Measurements from ENCODE around the gene ITPKB.
"Not testable (repeated sequence)": the region's sequence is repeated elsewhere in the genome, so short reads cannot be mapped to it uniquely, and the experiment has no call there.

Gene ITPKB

DNA sequence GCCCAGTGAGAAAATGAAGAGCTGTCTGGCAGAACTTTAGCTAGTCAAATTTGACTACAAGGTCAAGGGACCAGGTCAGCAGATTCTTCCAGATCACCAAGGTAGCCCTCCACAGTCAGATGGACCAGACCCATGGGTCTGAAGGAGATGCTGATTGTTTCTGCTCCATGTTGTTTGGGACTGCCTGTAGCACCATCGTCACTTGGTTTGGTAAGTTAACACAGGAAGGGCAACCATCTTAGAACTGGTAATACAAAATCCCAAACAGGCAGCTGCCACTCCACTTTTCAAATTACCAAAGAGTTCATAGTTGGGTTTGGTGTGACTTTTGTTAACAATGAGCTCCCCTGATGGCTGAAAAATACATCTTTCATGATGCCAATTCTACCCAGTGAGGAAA, 9.0 kb downstream of the ITPKB start:
- DNase-seq: no peak

DNA sequence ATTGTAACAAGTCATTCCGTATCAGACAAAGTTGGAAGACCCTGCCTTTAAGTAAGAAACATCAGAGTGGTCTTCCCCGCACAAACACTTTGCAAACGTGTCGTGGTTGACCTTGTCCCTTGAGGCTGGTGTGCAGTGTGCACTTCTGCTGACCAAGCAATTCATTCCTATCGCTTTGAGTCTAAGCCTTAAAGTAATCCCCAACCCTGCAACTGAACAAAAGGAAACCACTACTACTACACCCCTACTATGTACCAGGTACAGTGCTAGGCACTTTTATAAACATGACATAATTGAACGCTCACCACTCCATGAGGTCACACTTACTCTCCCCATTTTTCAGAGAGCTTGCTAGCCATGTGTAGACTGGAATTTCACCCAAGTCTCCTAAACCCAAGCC, 10.6 kb downstream of the ITPKB start:
- DNase-seq: no peak

GRCh38 chr1:226725897-226726267, 13.2 kb downstream of the ITPKB start:
- DNase-seq: no peak

GRCh38 chr1:226723657-226724532, 15.2 kb downstream of the ITPKB start:
- no peak for DNase-seq

DNA sequence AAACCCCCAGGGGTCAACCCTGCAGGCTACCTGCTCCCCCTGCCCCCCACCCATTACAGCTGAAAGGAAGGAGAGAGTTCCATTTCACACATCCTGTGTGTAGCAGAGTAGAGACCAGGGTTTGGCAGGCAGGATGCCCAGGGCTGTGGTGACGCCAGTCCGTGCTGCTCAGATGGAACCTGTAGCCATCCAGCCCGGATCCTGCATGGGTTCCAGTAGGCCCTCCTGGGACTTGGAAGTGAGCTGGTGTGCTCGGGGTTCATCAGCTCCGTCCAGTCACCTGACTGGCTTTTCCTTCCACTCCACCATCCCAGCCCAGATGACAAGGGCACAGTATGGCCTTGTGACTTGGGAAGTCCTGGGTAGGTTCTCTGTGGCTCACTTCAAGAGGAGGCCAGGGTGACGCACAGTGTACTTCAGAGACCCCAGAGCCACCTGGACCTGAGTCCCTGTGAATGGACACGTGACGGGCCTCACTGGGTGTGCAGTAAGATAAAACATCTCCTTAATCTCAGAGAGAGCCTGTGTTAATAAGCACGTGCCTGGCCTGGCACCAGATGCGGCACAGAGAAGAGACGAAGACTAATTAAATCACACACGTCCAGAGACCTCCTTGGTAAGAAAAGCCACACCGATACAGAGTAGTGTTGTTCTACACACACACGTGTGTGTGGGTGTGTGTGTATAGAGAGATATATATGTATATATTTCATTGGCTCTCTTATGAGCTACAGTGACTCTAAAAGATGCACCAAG, 16.0 kb downstream of the ITPKB start:
- no peak for DNase-seq

DNA sequence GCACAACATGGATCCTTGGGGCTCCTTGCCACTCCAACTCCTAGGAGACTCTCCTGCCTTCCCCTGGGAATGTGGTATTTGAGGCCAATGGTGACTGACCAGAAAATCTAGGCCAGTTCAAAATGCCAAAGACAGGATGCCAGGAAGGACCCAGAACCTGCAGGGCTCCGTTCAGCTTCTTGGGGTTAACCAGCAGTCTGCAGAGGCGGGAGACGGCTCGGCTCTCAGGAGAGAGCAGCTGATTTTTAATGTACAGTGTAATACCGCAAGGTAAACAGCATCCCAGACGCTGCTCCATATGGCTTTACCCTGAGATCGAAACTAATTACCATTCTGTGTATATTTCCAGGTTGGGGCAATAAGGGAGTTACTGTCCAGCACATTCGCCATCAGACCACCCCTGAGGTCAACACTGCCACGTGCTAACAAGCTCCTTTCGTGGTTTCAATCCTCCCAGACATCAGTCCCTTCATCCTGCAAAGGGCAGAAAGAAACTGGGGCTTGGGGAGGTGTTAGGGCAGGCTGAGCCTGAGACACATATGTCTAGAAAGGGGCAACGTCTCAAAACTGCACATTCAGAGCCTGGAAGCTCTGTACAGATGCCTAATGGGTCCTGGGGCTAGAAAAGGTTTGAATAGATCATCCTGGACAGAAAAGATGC, 16.7 kb downstream of the ITPKB start:
- no peak for DNase-seq

DNA sequence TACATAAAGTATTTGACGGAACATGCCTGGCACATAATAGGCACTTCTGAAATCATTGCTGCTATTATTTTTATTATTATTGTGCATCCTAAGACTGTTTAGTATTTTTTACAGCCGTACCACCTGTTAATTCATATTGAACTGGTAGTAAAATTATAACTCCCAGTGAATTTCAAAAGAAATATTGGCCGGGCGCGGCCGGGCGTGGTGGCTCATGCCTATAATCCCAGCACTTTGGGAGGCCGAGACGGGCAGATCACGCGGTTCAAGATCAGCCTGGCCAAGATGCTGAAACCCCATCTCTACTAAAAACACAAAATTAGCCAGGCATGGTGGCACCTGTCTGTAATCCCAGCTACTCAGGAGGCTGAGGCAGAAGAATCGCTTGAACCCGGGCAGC, 18.5 kb downstream of the ITPKB start:
- DNase-seq: not testable (repeated sequence)

- DNase-seq: no peak
Measured at GRCh38 chr1:226719596-226720387, 19.3 kb downstream of the ITPKB start.

- no peak for DNase-seq
Measured at GRCh38 chr1:226717256-226717909, 21.7 kb downstream of the ITPKB start.

GRCh38 chr1:226716577-226716976, 22.5 kb downstream of the ITPKB start:
- no peak for DNase-seq

DNA sequence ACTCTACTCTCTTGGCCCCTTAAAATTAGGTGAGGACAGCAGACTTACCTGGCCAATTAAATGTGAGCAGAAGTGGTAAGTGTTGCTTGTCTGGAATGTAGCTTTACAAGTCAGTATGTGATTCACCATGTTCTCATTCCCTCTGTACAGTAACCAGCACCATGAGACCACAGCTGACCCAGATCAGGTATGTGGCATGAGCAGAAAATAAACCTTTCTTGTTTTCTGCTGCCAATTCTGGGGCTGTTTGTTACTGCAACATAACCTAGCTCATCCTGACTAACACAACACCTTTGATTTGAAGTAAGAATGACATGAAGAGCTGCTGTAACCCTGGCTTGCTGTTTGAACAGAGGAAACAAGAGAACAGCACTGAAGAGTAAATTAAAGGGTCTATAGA, 24.9 kb downstream of the ITPKB start:
- DNase-seq: no peak

DNA sequence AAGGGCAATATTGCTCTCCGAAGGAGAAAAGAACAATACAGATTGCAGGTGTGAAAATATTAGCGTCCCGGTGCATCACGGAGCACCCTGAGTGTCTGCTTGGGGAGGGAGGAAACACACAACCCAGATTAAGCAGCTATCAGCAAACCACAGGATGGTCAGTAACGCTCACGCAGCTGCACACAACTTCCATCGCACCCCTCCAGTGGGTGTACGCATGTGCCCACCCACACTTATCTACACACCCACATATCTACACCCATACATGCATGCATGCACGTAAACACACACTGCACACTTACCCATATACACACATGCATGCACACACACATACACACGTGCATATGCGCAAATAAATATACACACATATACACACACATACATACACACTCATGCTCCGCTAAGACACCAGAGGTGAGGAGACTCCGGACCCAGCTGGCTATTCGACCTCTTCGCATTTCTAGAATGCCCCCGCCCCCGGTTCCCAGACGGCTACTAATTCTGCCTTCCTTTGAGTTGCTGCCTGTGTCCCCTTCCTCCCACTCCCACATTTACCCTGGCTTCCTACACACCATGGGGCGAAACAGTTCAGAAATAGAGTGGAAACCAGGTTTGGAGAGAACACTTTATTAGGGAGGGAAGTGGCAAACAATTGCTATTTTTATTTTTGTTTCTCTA, 26.2 kb downstream of the ITPKB start:
- DNase-seq: no peak

- peak; percentile 37 for DNase-seq
Measured at GRCh38 chr1:226711976-226712741, 26.9 kb downstream of the ITPKB start.

DNA sequence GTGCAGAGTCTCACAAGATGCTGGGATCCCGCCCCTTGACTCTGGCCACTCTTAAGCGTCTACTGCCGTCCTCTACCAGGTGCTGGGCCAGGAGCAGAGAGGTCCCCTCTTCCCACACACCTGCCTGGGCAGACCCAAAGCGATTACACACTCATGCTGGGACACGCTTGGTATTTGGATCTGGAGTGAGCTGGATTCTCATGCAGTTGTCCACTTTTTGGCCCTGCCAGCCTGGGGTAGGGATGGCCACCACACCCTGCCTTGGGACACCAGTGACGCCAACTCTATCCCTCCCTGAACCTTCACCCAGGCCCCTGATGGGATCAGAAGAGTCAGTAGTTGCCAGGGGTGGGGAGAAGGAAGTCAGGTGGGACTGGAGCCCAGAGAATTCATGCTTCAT, 28.6 kb downstream of the ITPKB start:
- DNase-seq: no peak

DNA sequence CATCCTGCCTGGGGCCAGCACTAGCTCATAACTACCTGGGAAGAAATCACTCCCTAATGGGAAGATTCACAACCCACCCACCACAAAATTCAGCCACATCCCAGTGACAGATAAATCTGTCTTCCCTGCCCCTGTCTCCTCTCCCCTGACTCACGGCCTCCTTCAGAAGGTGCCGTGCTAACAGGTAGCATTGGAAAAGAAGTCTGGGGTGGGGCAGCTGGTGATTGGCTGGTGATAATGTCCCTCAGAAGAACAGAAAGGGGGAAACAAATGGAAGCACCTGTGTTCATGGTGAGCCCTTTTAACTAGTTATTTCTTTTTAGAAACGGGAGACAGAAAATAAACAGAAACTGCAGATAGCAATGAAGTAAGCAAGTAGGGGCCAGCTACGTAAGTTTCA, 29.1 kb downstream of the ITPKB start:
- no peak for DNase-seq

DNA sequence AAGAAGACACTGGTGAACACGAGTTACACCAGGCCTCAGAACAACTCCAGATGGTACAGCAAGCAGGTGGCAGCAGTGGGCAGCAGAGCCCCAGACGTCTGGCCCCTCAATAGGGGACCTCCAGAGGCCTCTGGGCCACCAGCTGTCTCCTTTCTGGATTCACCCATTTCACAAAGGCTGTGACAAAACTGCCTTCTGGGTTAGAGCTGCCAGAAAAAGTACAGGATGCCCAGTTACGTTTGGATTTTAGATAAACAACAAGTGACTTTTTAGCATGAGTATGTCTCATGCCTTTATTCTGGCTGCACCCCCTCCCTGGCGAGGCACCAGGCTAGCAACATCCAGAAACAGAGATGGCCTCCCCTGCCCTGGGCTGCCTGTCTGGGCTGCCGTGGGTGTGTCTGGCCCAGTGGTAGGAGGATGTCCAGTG, 30.1 kb downstream of the ITPKB start:
- DNase-seq: no peak

DNA sequence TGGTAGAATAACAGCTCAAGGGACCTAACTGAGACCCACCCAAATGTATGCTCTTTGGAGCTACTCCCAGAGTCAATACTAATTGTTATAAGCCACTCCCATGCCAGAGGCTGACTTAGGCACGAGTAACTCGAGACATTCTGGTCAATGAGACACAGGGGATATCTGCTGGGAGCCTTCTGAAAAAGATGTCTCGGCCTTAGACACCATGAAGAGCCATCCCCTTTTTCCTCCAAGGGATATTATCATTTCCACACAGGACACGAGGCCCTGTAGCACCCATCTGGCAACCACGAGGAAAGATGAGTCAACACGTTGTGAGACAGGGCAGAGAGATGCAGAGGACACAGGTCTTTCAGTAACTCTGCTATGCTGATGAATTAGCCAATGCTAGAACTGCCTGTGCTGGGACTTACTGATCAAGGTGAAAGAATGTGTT, 30.7 kb downstream of the ITPKB start:
- peak; percentile 38 for DNase-seq

DNA sequence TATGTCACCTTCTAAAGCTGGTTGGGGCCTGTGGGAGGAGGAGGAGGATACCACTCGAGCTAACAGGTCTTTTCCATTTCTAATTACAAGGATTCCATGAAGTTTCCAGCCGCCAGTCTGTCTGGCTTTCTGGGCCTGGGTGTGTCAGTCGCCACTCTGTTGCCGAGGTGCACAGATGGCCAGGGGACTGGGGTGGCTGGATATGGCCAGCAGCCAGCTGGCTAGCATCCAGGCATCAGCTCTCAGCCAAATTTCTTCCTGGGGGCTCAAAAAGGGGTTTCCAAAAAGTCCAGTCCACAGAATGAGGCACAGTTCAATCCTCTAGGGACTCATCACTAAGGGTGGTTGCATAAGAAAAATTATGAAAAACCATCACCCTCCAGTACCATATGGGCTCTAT, 32.4 kb downstream of the ITPKB start:
- no peak for DNase-seq

DNA sequence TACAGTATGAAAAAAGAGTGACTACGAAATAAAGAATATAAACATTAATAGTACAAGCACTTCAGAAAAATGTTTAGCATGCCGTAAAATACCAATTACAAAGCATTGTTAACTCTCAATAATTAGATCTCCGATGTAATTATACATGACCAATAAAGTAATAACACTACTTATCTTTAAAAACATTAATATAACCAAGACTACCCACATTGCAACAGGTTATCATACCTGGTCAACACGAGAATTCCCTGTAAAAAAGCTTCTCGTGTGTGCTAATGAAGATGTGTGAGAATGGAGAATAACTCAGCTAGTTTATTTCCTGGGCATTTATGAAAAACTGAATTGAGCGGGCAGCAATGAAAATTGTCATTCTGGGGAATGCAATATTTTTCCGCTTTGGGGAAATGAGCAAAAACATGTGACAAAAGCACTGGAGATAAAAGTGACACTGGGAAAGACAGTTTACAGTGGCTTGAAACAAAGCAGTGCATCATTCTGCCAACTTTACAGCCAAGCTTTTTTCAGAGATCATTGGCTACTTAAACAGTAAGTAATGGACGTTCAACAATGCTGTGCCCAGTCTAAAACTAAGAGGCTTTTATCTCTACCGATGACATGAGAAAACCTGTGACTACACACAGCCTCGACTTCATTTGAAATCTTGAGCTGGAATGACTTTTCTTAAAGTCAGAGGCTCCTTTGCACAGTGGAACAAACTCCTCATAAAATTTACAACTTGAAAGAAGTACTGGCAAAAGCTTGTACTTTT, 34.7 kb downstream of the ITPKB start:
- DNase-seq: no peak

Data from activated naive CD4-positive, alpha-beta T cell treated with anti-CD3 and anti-CD28 coated beads, Interleukin-2, amount 50 U/mL, for 16 hours (primary cell).